Neutrophil (primary cell): ENCODE measurements around the gene APC.

Source experiments
- H3K27ac ChIP-seq: fragments of 200-600 bp; sonication (generic); 2 replicates; pipeline ENCODE4 v1.5.1; 2016; ENCODE audit warnings: mild to moderate bottlenecking, moderate library complexity
- H3K27me3 ChIP-seq: fragments of 200-600 bp; sonication (generic); 2 replicates; pipeline ENCODE4 v1.6.0; 2016; ENCODE audit warnings: mild to moderate bottlenecking
- H3K36me3 ChIP-seq: fragments of 200-600 bp; sonication (generic); 2 replicates; pipeline ENCODE4 v1.5.1; 2017
- H3K4me1 ChIP-seq, 2 experiments: fragments of 200-600 bp in 1 of 2; sonication (generic) in 1 of 2; 1 replicate in 1 of 2; 2 replicates in 1 of 2; pipeline versions ENCODE4 v1.5.1 to v1.6.1; 2013 to 2016; ENCODE audit warnings: low read depth in 1 of 2, low read length in 1 of 2, mild to moderate bottlenecking in 1 of 2, moderate library complexity in 1 of 2; ENCODE audit not compliant: control insufficient read depth in 1 of 2, insufficient read depth in 1 of 2
- H3K4me3 ChIP-seq, 2 experiments: fragments of 200-600 bp in 1 of 2; sonication (generic) in 1 of 2; 1 replicate in 1 of 2; 2 replicates in 1 of 2; pipeline ENCODE4 v1.5.1; 2013 to 2016; ENCODE audit warnings: low read depth in 1 of 2, low read length in 1 of 2, mild to moderate bottlenecking in 1 of 2, moderate library complexity in 1 of 2
- H3K9me3 ChIP-seq: fragments of 200-600 bp; sonication (generic); 2 replicates; pipeline ENCODE4 v1.5.1; 2016
- TF ChIP-seq, protein P1 (sequence below): fragments of 200-600 bp; sonication (generic); IDR thresholded peaks from 2 replicates; pipeline ENCODE4 v1.5.1; 2016; ENCODE audit warnings: antibody characterized with exemption

APC gene

DNA sequence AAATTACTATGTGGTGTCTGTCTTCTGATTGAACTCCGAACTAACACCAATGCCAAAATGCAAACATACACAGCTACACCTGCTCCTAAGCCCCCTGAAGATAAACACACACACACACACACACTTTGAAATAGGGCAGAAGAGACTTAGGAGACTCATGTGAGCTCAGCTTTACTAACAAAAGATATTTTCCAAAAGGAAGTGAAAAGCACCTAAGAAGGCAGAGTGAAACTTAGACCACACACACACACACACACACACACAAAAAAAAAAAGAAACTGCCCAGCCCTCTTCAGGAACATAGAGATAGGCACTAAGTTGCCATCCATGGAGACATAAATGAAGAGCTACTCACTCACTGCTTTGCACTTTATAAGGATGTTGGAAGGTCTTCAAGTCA lies 45.2 kb upstream of the APC start:
- Histone ChIP-seq H3K36me3 (no peaks in the 10 kb centered on the region), H3K4me1 (no peaks in the 10 kb centered on the region), H3K9me3 (no peaks in the 10 kb centered on the region), H3K27ac (no peak overlapping the region), H3K4me3 (no peak overlapping the region), H3K27me3 (peaks cover 49% of the 10 kb centered on the region)
- TF ChIP-seq, protein P1, sequence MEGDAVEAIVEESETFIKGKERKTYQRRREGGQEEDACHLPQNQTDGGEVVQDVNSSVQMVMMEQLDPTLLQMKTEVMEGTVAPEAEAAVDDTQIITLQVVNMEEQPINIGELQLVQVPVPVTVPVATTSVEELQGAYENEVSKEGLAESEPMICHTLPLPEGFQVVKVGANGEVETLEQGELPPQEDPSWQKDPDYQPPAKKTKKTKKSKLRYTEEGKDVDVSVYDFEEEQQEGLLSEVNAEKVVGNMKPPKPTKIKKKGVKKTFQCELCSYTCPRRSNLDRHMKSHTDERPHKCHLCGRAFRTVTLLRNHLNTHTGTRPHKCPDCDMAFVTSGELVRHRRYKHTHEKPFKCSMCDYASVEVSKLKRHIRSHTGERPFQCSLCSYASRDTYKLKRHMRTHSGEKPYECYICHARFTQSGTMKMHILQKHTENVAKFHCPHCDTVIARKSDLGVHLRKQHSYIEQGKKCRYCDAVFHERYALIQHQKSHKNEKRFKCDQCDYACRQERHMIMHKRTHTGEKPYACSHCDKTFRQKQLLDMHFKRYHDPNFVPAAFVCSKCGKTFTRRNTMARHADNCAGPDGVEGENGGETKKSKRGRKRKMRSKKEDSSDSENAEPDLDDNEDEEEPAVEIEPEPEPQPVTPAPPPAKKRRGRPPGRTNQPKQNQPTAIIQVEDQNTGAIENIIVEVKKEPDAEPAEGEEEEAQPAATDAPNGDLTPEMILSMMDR: no peak

DNA sequence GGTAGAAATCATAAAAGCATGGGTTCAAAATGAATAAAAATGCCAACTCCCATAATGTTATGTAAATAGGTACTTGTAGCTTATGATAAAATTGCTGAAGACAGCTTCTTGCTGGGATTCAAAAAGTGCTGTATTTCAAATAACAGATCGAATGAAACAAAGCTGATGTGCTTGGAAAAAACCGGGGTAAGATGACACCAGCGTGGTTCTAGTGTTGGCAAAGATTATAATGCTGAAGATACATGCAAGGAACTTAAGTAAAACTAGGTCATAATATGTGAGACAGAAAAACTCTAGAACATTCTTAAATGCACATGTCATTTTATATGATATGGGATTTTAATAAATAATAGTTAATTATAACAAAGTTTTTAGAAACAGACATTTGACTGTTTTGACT lies 44.4 kb upstream of the APC start:
- Histone ChIP-seq H3K9me3 (no peaks in the 10 kb centered on the region), H3K4me3 (no peak overlapping the region), H3K27ac (no peak overlapping the region), H3K36me3 (no peaks in the 10 kb centered on the region), H3K27me3 (peaks cover 41% of the 10 kb centered on the region), H3K4me1 (no peaks in the 10 kb centered on the region)
- TF ChIP-seq, protein P1: no peak

DNA sequence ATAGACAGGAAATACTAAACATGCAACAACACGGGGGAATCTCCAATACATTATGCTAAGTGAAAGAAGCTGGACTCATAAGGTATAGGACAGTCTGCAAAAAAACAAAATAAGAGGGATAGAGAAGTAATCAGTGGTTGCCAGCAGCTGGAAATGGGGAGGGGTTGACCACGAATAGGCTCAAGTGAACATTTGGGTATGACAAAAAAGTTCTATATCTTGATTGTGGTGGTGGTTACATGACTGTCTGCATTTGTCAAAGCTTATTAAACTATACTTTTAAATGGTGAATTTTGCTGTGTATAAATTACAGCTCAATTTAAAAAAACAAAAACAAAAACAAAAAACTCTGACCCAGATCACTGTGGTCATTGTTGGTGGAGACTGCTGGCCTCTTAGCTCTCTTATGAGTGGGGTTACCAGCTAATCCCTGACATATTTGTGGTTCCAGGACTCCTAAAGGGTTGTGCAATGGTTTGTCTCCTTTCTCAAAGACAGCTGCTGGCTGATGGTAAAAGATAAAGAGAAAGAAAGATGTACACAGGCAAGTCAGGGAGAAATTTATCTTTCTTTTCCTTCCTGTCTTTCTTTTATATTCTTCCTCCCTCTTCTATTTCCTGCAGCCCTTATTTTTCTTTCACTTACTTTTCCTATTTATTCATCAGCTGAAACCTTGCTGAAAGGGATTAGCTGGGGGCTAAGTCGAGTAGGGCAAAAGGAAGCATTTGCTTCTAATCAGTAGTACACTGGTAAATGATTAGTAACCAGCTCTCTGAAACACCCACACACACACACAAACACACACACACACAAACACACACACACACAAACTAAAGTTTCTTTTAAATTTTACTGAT lies 42.6 kb upstream of the APC start:
- H3K4me3 ChIP-seq: no peak overlapping the region
- no peaks in the 10 kb centered on the region for H3K4me1 ChIP-seq
- H3K27ac ChIP-seq: no peak overlapping the region

DNA sequence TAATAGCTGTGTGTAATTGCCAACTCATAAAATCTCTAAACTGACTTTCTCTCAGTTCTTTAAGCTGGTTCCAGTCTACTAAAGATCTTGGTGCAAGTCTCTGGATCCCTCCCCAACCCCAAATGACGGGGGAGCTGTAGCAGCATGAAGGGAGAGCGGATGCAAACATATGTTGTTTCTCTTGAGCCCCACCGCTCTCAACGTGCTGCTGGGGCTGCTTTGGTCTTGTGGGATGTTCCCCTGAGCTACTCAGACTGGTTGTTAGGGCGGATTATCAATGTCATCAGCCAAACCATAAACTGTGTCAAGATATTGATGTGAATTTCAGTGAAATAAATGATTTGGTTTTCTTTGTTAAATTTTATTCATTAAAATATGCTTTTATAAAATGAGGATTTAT lies 40.9 kb upstream of the APC start:
- Histone ChIP-seq H3K9me3 (no peaks in the 10 kb centered on the region), H3K27me3 (peaks cover 23% of the 10 kb centered on the region), H3K4me3 (no peak overlapping the region), H3K36me3 (no peaks in the 10 kb centered on the region), H3K4me1 (no peaks in the 10 kb centered on the region), H3K27ac (no peak overlapping the region)
- TF ChIP-seq, protein P1: no peak

More for the DNA sequence above, 42.6 kb upstream of the APC start:
- TF ChIP-seq, protein P1: no peak
- Histone ChIP-seq H3K9me3 (no peaks in the 10 kb centered on the region), H3K27me3 (peaks cover 30% of the 10 kb centered on the region), H3K36me3 (no peaks in the 10 kb centered on the region)

DNA sequence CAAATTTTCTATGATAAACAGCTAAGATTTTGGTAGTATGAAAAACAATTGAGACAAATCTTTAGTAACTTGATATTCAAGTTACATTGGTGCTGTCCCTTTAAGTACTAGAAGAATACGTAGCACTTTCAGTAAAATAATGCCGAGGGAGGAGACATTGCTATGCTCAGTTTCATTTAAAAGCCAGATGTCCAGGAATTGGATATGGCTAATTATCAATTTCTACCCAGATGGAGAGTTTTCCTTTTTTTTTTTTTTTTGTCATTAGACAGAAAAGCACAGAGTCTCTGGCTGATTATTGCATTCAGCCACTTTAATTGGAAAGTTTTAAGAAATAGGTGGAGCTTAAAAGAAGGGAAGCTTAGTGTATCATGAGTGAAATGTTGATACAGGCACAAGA lies 40.4 kb upstream of the APC start:
- Histone ChIP-seq H3K4me1 (no peaks in the 10 kb centered on the region), H3K36me3 (no peaks in the 10 kb centered on the region), H3K4me3 (no peak overlapping the region), H3K27me3 (peaks cover 23% of the 10 kb centered on the region), H3K9me3 (no peaks in the 10 kb centered on the region), H3K27ac (no peak overlapping the region)
- TF ChIP-seq, protein P1: no peak
